ENCODE measurements around the gene TRMT2A.
"Not testable (repeated sequence)": the region's sequence is repeated elsewhere in the genome, so short reads cannot be mapped to it uniquely, and the experiment has no call there.

TRMT2A gene

DNA sequence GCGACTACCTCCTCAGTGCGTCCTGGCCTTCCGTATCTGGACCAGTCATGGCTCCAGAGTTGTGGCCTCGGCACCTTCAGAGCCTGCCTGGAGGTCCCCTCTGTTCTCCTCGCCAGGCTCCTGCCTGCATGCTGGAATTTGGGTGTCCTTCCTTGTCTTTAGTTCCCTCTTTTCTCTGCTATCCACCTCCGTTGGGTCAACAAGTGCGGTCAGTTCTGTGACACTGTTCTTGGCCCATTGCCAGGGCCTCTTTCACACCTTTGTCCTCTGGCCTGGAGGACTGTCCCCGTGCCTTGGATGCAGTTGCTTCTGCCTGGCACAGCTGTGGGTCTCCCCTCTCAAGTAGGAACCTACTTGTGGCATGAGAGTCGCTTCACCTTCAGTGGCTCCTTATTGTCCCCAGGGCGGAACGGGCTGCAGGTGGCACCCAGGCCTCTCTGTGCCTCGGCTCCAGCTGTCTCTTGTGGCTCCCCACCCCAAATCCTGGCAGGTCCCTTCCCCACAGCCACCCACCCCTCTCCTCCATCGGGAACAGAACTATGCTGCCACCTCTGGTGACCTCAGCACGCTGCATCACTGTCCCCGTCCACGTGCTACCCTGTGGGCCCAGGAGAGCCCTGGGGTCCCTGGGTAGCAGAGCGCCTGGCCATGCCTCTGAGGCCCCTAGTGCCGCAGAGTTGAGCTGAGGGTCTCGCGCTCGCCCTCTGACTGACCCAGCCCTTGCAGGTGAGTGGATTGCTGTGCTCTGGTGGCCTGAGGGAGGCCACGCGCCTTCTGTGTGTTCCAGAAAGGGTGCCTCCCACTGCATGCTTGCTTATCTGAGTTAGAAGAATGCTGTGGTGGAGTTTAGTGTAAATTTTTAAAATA is 32.2 kb downstream of the TRMT2A start:
- no peak for DNase-seq

DNA sequence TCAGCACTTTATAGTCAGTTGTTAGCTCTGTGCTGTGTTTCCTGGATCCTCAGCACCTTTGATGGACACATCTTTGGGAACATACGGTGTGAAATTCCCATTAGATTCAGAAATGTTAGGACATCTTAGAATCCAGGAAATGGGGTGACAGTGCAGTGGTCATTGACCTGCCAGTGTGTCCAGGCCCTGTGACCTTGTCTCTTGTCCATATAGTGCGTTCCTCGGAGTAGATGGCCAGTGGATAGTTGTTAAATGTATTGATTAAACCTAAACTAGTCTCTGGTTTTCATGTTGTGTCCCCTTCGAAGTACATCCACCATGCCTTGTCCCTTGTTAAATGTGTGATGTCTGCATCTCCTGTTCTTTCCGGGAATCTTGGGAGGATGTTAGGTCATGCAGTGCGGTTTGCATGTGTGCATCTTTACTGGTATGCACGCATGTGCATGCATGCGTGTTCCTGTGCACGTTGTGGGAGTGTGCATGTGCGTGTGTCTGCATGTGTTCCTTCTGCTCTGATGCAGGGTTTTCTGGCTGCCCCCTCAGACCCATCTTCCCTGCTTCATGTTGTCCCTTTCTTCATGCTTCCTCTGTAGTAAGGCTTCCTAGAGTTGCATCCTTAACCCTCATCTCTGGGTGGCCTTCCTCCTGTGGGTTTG is 33.0 kb downstream of the TRMT2A start:
- no peak for DNase-seq

DNA sequence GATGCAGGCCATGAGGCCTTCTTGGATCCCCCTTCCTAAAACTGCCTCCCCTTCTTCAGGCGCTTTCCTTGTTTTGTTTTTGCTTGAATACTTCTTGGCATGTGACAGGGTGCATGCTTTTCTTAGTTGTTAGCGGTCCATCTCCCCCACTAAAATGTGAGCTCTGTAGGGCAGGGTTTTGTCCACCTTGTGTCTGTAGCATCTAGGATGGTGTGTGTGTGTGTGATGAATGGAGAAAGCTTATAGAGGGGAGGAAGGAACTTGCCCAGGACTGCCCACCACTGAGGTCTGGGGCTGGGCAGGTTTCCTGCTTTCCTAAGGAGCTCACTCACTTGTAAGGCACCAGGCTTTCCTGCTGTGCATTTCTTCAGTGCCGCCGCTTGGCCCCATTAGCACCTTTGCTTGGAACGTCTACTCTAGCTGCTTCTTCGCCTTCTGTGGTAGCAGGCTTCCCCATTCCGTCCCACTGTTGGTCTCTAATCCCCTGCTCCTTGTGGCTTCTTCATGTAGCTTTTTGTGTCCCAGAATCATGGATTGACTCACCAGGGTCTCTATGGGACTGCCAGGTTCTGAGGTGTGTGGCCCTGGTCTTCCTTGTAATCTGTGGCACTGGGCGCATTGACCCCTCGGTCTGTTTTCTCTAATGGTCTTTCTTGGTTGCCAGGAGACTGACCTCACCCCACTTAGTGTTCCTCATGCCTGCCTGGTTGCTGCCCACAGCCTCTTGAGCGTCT is 33.7 kb downstream of the TRMT2A start:
- no peak for DNase-seq

DNA sequence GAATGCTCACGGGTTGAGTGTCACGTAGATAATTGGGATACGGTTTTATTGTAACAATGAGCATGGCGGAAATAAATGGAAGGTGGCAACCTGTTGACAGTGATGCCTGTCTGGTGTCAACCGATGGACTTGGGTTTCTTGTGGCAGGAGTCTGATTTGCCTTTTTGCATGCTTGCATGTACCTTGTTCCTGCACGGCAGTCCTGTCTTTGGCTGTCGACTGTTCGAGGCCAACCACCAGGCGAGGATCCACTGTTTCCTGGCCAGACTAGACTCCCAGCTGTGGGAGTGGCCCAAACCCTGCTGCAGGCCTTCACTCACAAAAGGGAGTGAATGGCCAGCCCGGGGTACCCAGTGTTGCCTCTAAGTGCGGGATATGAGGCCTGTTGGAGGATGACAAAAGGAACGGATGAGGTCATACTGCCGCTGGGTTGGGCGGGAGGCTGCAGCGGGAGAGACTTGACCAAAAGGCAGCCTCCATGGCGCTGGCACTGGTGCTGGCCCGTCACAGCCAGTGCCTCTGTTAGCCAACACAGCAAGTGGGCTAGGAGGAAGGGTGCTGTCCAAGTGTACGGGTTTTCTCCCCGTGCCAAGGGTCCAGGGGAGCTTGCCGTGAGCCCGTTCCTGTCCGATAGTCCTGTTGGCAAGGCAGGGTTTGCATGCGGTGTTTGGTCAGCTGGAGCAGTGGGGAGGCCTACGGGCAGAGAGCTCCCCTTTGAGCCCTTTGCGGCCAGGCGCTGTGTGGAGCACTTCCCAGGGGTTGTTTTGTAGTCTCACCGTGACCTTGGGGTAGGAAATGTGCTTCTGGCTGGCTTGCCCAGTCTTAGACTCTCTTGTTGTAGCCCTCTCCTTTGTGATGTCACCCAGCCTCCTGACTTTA is 36.0 kb downstream of the TRMT2A start:
- no peak for DNase-seq

- peak; percentile 67 to 76 for DNase-seq
Measured at GRCh38 chr22:20080445-20080775, 36.6 kb downstream of the TRMT2A start.

DNA sequence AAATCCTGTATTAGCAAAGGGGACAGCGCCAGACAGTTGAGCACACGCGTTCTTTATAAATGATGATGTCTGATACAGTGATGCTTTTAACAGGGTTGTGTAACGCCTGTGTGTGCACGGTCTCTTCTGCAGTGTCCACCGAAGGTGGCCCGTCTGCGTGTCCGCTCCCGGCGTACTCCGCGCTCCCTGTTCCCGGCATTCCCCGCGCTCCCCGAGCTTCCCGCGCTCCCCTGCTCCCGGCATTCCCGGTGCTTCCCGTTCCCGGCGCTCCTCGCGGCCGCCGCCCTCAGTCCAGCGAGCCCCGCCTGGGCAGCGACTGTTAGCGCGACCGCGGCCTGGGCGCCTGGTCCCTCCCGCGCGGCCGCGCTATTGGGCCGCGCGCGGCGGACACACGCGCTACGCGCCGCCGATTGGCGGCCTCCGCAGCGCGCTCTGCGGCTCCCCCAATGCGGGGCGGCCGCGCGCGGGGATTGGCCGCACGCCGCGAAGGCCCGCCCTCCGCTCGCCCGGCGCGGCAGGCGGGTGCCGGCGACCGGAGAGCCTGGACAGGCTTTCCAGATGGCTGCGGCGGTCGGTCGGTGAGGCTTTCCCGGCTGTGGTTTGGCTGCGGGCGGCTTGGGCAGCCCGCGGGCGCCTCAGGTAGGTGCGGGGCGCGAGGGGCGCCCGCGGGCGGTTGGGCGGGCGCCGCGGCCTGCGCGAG is 37.1 kb downstream of the TRMT2A start, which contains the start of gene DGCR8:
Gene DGCR8 (plus strand): TSS at position 497 of the 700 bp plus-strand sequence. CDS start 5,723 bp downstream, outside the sequence.
- peak; percentile 61 to 65 for DNase-seq

GRCh38 chr22:20076627-20077172 is 40.3 kb downstream of the TRMT2A start:
- no peak for DNase-seq

DNA sequence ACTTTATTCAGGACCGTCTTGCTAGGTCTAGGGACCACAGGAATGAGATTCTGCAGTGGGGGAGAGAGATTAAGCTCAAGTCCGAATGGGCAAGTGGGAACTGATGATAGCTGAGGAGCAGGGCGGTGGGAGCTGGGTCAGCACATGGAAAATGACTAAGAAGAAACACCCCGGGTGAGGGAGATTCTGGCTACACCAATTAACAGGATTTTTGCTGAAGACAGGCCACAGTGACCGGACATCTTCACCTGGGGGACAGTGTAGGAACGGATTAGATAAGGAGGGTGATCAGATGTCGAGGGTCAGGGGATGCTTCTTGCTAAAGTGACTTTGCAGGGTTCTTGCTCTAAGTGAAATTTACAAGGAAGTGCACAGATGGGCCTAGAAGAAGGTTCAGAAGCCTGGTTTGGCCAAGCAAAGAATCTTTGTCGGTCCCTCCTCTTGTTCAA is 45.5 kb downstream of the TRMT2A start:
- no peak for DNase-seq

DNA sequence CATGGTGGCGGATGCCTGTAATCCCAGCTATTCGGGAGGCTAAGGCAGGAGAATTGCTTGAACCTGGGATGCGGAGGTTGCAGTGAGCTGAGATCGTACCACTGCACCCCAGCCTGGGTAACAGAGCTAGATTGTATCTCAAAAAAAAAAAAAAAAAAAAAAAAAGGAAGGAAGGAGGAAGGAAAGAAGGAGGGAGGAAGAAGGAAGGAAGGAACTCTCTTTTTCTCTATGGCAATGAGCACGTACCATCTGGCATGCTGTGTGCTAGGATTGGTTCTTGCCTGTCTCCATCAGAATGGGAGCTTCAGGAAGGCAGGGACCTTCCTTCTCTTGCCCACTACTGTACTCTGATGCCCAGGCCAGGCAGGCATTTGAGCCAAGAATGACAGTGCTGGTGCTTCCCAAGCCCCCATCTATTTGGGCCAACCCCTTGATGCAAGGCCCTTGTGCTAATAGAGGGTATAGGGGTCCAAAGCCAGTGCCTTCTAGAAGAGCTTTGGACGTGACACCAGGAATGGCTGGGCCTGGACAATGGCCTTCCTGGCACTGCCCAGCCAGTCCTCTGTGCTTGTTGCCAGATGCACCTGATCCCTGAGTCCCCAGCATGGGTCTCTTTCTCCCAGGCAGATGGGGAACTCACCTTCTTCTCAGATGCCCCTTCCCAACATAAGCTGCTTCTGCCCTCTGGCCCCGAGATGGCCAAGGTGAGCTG is 47.5 kb downstream of the TRMT2A start:
- no peak for DNase-seq

DNA sequence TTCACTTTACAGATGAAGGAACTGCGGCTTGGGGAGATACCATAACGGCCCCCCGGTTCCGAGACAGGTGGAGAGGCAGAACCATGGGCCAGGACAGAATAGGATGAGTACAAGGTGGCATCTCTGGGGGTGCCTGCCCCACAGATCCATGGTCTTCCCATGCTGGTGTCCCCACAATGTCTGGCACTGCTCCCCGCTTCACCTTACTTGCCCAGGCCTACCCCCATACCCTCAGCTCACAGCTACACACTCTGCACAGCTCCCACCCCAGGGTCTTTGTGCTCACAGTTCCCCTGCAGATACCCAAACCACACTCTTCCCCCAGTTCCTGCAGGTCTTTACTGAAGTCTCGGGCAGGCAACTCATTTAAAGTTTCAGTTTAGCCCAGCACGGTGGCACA is 48.4 kb downstream of the TRMT2A start:
- DNase-seq, result no peak

DNA sequence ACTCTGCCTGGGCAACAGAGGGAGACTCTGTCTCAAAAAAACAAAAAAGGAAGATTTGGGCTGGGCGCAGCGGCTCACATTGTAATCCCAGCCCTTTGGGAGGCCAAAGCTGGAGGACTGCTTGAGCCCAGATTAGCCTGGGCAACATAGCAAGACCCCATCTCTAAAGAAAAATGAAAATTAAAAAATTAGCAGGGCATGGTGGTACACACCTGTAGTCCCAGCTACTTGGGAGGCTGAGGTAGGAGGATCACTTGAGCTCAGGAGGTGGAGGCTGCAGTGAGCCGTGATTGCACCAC is 49.7 kb downstream of the TRMT2A start:
- DNase-seq, result not testable (repeated sequence)

DNA sequence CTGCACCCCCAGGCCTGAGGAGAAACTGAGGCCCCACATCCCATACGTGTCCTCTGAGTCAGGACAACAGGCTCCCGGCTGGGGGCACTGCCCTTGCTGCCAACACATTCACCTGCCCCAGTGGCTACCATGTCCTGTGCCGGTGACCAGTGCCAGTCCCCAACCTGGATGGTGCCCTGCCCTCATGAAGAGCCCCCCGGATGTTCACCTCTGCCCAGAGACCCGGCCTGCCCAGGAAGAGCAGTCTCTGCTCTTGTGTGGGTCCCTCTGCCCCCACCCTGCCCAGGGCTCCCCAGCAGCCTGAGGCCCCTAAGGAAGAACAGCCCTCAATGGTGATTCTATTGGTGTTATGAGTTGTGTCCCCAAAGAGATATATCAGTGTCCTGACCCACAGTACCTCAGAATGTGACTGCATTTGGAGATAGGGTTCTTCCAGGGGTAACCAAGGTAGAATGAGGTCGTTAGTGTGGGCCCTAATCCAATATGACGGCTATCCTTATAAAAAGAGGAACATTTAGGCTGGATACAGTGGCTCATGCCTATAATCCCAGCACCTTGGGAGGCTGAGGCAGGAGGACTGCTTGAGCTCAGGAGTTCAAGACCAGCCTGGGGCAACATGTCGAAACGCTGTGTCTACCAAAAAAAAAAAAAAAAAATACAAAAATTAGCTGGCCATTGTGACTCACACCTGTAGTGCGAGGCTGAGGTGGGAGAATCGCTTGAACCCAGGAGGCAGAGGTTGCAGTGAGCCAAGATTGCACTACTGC is 50.2 kb downstream of the TRMT2A start:
- DNase-seq, result no peak

DNA sequence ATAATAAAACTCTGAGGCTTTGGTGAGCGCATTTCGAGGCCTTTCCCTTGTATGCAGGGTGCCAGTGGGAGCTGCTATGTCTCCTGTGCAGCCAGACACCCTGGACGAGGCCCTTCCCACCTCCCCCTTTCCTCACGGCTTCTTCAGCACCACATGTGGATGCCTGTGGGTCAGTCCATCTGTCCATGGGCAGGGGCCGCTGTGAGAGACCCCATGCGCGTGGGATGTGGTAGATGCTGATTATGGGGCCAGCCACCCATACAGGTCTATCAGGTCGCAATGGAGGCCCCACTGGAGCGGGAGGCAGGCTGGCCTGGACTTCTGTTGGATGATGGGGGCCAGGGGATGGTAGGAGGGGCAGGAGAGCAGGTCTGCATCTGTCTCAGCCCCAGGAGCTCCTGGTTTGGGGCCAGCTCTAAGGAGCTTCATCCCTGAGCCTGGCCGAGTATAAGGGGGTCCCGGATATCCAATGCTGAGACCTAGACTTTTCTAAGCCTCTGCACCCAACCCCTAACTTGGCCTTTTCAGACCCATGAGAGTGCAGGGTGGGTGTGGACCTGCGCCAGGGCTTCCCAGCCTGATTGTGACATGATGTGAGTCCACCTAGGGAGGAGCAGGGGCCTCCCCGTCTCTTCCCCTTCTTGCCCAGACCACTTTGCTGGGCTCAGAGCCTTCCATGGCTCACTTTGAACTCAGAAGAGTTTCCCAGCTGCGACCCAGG is 51.0 kb downstream of the TRMT2A start:
- DNase-seq, result no peak

- DNase-seq, result no peak
Measured at GRCh38 chr22:20064545-20065262, 52.3 kb downstream of the TRMT2A start.

GRCh38 chr22:20064140-20064480 is 52.9 kb downstream of the TRMT2A start:
- no peak for DNase-seq

- DNase-seq, result no peak
Measured at GRCh38 chr22:20063271-20064139, 53.5 kb downstream of the TRMT2A start.

GRCh38 chr22:20062766-20063083 is 54.3 kb downstream of the TRMT2A start:
- DNase-seq, result no peak

All from activated CD4-positive, alpha-beta T cell treated with anti-CD3 and anti-CD28 coated beads for 4 hours (primary cell).